Dendritic cell treated with granulocyte-macrophage colony-stimulating factor and Interleukin-4, amounts not matched to agents 40 ng/mL and 50 ng/mL, for 4 days (primary cell): ENCODE data around the gene CNTN5.

ENCODE experiments used
- H3K27ac Mint-ChIP-seq: one replicate; pipeline ENCODE4 v1.8.0; 2022; ENCODE audit warnings: mild to moderate bottlenecking, mixed read lengths
- H3K27me3 Mint-ChIP-seq: one replicate; pipeline ENCODE4 v1.8.0; 2022; ENCODE audit warnings: mild to moderate bottlenecking, mixed read lengths
- H3K36me3 Mint-ChIP-seq: one replicate; pipeline ENCODE4 v1.8.0; 2022; ENCODE audit warnings: low read depth, mixed read lengths
- H3K4me1 Mint-ChIP-seq: one replicate; pipeline ENCODE4 v1.8.0; 2022; ENCODE audit warnings: low read depth, mixed read lengths
- H3K4me3 Mint-ChIP-seq: one replicate; pipeline ENCODE4 v1.8.0; 2022; ENCODE audit warnings: mild to moderate bottlenecking, moderate library complexity, mixed read lengths
- H3K9me3 Mint-ChIP-seq: one replicate; pipeline ENCODE4 v1.8.0; 2022; ENCODE audit warnings: mixed read lengths
- intact Hi-C: fragments of 100-400 bp; cut with micrococcal nuclease; formaldehyde crosslinking; loops from one replicate; pipeline ENCODE4 v1.15.0; 2022

The CNTN5 gene

DNA sequence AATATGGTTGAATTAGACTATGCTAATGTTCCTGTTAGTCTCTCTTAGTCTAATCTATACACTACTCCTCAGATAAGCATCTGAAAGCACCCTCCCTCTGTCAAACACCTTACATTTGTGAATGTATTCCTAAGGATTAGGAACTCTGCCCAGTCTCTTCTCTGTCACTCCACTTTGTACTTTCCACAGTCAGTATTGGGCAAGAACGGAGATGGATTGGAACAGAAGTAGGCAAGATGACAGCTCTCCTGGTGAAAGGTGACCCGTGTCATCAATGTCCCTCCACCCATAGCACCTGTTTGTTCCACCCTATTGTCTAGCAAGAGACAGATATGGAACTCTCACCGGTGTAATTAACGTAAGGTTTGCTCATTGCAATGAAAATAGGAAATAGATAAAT is 613.8 kb downstream of the CNTN5 start:
- intact Hi-C loops, result no loop called here
- Mint-ChIP-seq H3K4me1 (no peaks in the 10 kb centered on the region), H3K27ac (no peak overlapping the region), H3K36me3 (no peaks in the 10 kb centered on the region), H3K9me3 (peaks cover 10% of the 10 kb centered on the region), H3K4me3 (no peak overlapping the region), H3K27me3 (no peaks in the 10 kb centered on the region)

- Mint-ChIP-seq H3K4me3 (no peak overlapping the region), H3K36me3 (no peaks in the 10 kb centered on the region), H3K27me3 (no peaks in the 10 kb centered on the region), H3K4me1 (no peaks in the 10 kb centered on the region), H3K27ac (no peak overlapping the region), H3K9me3 (peaks cover 34% of the 10 kb centered on the region)
- intact Hi-C loops, result no loop called here
These were observed 617.4 kb downstream of the CNTN5 start for GRCh38 chr11:99638073-99638553.

DNA sequence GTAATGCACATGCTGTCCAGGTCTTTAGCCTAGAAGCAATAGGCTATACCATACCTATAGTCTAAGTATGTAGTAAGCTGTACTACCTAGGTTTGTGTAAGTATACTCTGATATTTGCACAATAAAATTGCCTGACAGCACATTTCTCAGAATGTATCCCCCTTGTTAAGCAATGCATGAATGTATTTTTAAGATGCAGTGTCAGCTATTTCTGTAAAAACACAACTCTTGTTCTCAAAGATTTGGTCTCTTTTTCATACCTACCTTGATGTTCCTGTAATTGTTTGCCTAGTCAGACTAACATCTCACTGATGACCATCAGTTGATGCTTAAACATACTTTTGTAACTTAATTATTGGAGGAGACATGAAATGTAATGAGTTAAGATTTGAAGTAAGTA is 619.9 kb downstream of the CNTN5 start:
- intact Hi-C loops, result no loop called here
- no peak overlapping the region for H3K4me3 Mint-ChIP-seq
- H3K27ac Mint-ChIP-seq, result no peak overlapping the region
- no peaks in the 10 kb centered on the region for H3K36me3 Mint-ChIP-seq
- no peaks in the 10 kb centered on the region for H3K4me1 Mint-ChIP-seq
- peaks cover 34% of the 10 kb centered on the region for H3K9me3 Mint-ChIP-seq
- H3K27me3 Mint-ChIP-seq, result no peaks in the 10 kb centered on the region

GRCh38 chr11:99645934-99646333 is 625.2 kb downstream of the CNTN5 start:
- H3K27me3 Mint-ChIP-seq, result no peaks in the 10 kb centered on the region
- no peaks in the 10 kb centered on the region for H3K36me3 Mint-ChIP-seq
- H3K27ac Mint-ChIP-seq, result no peak overlapping the region
- H3K4me3 Mint-ChIP-seq, result no peak overlapping the region
- H3K4me1 Mint-ChIP-seq, result no peaks in the 10 kb centered on the region
- H3K9me3 Mint-ChIP-seq, result peaks cover 10% of the 10 kb centered on the region
- intact Hi-C loops, result no loop called here

DNA sequence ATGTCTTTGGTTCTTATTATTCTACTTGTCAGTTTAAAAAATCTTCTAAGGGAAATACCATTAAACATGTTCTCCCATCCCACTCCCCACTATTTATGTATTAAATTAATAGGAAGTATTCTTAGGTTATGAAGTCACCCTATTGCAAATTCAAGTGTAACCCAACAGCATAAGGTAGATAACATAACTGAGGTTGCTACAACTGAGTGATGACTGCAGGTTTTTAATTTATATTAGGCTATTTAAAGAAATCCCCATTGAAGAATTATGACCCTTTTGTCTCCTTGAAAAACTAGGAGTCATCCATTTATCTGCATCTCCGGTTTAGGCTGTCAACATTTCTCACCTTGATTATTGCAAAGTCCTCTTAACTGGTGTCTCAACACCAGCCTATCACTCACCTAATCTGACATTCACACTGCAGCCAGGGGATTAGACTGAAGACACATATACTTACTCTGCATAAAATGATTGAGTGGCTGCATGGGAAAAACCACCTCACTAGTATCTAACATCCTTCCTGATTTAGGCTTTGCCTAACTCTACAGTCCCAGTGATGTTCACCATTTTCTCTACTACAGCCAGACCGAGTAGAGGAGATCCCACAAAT is 649.4 kb downstream of the CNTN5 start:
- H3K27ac Mint-ChIP-seq, result no peak overlapping the region
- no peaks in the 10 kb centered on the region for H3K4me1 Mint-ChIP-seq
- H3K4me3 Mint-ChIP-seq, result no peak overlapping the region

DNA sequence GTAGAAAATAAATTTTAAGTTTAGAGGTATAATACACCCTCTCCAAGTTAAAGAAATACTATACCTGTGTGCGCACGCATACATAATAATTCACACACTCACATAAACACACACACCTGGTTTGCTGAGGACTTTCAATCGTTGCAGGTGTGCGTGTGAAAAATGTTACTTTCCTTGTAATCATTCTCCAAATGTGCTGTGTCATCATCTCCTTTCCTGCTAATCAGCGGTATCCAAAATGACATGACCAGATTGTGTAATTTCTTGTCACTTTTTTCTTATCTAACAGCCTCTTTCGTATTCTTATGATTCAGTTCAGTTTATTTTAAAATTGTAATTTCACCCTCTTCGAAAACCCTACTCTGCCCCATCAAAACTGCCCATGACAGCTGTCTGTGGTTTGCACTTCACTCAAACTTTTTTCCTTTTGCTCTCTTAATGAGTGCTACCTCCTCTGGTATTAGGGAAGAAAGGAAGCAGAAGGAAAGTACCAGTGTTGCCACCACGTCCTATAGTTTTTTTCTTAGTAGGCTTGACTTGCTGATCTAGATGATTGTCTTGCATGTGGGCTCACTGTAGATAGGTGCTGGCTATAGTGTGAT is 651.2 kb downstream of the CNTN5 start:
- intact Hi-C loops, result no loop called here
- Mint-ChIP-seq H3K36me3 (no peaks in the 10 kb centered on the region), H3K4me1 (no peaks in the 10 kb centered on the region), H3K27me3 (no peaks in the 10 kb centered on the region), H3K4me3 (no peak overlapping the region), H3K9me3 (peaks cover 9% of the 10 kb centered on the region), H3K27ac (no peak overlapping the region)

More for the DNA sequence above, 649.4 kb downstream of the CNTN5 start:
- Mint-ChIP-seq H3K9me3 (peaks cover 12% of the 10 kb centered on the region), H3K36me3 (no peaks in the 10 kb centered on the region), H3K27me3 (no peaks in the 10 kb centered on the region)
- intact Hi-C loops, result no loop called here

DNA sequence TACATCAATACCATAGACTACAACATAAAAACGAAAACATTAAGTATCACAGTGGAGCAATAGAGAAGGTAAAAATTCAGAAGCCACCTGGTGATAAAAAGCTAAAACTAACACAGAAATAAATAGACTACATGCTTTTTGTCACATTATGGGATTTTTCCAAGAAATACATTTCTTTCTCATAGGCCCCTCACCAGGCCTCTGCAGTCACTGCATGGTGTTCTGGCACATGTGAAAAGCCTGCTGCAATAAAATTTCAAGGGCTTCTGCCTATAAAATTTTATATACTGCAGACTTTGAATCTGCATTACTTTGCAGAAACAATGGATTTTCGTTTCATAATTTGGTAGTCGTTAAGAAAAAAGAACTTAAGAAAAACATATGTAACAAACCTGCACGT is 655.5 kb downstream of the CNTN5 start:
- intact Hi-C loops, result no loop called here
- no peak overlapping the region for H3K4me3 Mint-ChIP-seq
- no peaks in the 10 kb centered on the region for H3K36me3 Mint-ChIP-seq
- peaks cover 9% of the 10 kb centered on the region for H3K9me3 Mint-ChIP-seq
- H3K4me1 Mint-ChIP-seq, result no peaks in the 10 kb centered on the region
- no peak overlapping the region for H3K27ac Mint-ChIP-seq
- H3K27me3 Mint-ChIP-seq, result no peaks in the 10 kb centered on the region

DNA sequence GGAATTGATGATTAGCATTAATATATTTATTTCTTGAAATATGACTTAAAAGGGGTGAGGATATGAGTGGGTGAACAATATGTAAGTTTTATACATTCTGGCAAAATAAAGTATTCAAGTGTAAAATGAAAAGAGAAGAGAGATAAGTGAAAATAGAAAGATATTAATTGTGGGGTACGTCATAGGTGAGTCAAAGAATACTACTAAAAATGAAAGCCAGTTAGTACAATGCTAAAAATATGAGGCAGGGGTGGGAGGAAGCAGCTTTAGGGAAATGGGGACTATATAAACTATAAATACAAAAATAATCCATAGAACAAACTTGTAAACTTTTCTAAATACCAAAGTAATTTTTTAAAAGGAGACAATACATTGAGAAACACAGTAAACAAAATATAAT is 661.4 kb downstream of the CNTN5 start:
- no peaks in the 10 kb centered on the region for H3K4me1 Mint-ChIP-seq
- no peaks in the 10 kb centered on the region for H3K36me3 Mint-ChIP-seq
- H3K27me3 Mint-ChIP-seq, result no peaks in the 10 kb centered on the region
- H3K4me3 Mint-ChIP-seq, result no peak overlapping the region
- H3K27ac Mint-ChIP-seq, result no peak overlapping the region
- no peaks in the 10 kb centered on the region for H3K9me3 Mint-ChIP-seq
- intact Hi-C loops, result no loop called here

DNA sequence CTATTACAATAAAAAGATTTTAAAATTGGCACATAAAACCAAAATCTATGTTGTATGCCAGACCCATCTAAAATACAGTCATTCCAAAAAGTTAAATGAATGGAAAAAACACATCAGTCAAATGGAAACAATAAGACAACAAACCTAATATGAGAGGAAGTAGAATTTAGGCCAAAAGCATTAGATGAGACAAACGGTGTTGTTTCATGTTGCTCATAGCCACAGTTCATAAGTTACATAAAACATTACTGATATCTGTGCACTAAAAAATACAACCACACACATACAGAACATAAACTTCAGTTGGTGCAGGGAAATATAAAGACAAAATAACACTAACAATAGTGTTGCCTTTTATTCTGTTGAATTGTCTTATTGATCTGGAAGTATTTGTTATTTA is 661.9 kb downstream of the CNTN5 start:
- no peaks in the 10 kb centered on the region for H3K4me1 Mint-ChIP-seq
- no peak overlapping the region for H3K4me3 Mint-ChIP-seq
- no peaks in the 10 kb centered on the region for H3K27me3 Mint-ChIP-seq
- H3K36me3 Mint-ChIP-seq, result no peaks in the 10 kb centered on the region
- H3K27ac Mint-ChIP-seq, result no peak overlapping the region
- no peaks in the 10 kb centered on the region for H3K9me3 Mint-ChIP-seq
- intact Hi-C loops, result no loop called here

GRCh38 chr11:99683933-99684332 is 663.2 kb downstream of the CNTN5 start:
- intact Hi-C loops, result no loop called here
- no peaks in the 10 kb centered on the region for H3K27me3 Mint-ChIP-seq
- no peaks in the 10 kb centered on the region for H3K36me3 Mint-ChIP-seq
- H3K4me1 Mint-ChIP-seq, result no peaks in the 10 kb centered on the region
- H3K9me3 Mint-ChIP-seq, result no peaks in the 10 kb centered on the region
- H3K27ac Mint-ChIP-seq, result no peak overlapping the region
- no peak overlapping the region for H3K4me3 Mint-ChIP-seq

DNA sequence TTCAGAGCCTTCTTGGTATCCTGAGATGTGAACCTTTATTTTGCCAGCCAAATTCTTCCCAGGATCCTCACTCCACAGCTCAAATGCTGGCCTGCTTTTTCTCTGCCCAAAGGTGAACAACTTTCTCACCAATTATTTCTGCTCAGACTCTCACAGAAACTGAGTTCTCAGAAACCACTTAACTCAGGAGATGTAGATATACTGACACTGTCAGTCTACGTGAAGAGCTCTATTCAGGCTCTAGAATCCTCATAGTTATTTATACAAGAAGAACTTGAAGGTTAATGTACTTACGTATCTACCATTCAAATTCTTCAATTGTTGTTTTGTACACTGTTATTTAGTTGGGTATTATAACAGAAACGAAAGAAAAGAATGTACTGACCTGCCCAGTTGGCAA is 666.1 kb downstream of the CNTN5 start:
- Mint-ChIP-seq H3K9me3 (peaks cover 16% of the 10 kb centered on the region), H3K27ac (no peak overlapping the region), H3K27me3 (no peaks in the 10 kb centered on the region), H3K4me3 (no peak overlapping the region), H3K4me1 (no peaks in the 10 kb centered on the region), H3K36me3 (no peaks in the 10 kb centered on the region)
- intact Hi-C loops, result no loop called here

DNA sequence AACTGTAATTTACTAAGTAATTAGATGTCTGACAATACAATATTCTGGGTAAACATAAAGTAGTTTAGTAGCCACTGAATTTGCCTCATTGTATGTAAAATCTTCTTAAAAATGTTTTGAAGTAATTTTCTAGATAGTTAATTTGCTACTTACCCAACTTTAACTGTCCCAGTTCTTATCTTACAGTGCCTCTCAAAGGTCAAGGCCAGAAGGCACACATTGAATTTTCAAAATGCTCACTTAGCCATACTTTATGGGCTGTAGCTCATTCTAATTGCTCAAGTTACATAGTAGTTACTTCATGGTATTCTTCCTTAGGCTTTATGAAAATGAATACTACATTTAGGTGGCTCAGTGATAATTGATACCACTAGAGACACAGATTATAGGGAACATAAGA is 666.6 kb downstream of the CNTN5 start:
- H3K36me3 Mint-ChIP-seq, result no peaks in the 10 kb centered on the region
- H3K4me3 Mint-ChIP-seq, result no peak overlapping the region
- no peaks in the 10 kb centered on the region for H3K27me3 Mint-ChIP-seq
- peaks cover 20% of the 10 kb centered on the region for H3K9me3 Mint-ChIP-seq
- intact Hi-C loops, result no loop called here
- H3K27ac Mint-ChIP-seq, result no peak overlapping the region
- H3K4me1 Mint-ChIP-seq, result no peaks in the 10 kb centered on the region

DNA sequence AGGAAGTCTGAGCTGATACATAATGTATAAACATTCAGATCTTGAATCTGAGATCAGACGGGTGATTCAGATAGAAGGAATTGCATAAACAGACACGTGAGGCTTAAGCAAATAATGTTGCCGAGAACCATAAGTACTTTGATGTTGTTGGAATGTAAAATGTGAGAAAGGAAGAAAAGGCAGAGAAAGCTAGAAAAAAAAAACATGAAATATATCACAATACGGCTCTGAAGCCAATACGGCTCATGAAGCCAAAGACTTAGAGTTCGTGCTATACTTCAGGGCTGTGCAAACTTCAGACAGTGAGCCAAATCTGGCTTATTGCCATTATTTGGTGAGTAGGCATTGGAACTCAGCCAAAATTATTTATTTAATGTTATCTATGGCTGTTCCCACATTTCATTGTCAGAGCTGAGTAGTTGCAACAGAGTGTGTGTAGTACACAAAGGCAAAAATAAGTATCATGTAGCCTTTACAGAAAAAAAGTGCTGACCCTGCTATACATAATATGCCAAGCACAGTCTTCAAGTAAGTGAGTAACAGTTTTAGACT is 673.3 kb downstream of the CNTN5 start:
- Mint-ChIP-seq H3K4me1 (no peaks in the 10 kb centered on the region), H3K9me3 (peaks cover 32% of the 10 kb centered on the region), H3K27ac (no peak overlapping the region), H3K36me3 (no peaks in the 10 kb centered on the region), H3K4me3 (no peak overlapping the region), H3K27me3 (no peaks in the 10 kb centered on the region)
- intact Hi-C loops, result no loop called here

DNA sequence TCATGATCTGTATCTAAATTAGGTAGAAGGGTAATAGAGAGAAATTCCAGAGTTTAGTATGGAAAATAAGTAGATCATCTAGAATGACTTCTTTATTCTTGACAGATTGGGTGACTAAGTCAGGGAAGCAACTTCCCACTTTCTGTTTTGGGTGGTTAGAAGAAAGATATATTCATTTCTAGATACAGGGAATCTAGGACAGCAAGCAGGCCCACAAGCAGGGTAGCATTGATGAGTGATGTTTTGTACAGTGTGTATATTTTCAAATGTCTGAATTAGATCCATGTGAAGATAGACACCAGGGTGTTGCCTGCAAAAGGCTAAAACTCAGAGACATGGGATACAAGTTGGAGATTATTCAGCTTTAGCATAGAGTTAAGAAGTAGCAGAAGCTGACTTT is 674.4 kb downstream of the CNTN5 start:
- intact Hi-C loops, result no loop called here
- Mint-ChIP-seq H3K4me1 (no peaks in the 10 kb centered on the region), H3K4me3 (no peak overlapping the region), H3K36me3 (no peaks in the 10 kb centered on the region), H3K27ac (no peak overlapping the region), H3K27me3 (no peaks in the 10 kb centered on the region), H3K9me3 (peaks cover 32% of the 10 kb centered on the region)

GRCh38 chr11:99706848-99707247 is 686.1 kb downstream of the CNTN5 start:
- H3K36me3 Mint-ChIP-seq, result no peaks in the 10 kb centered on the region
- intact Hi-C loops, result no loop called here
- no peaks in the 10 kb centered on the region for H3K4me1 Mint-ChIP-seq
- H3K4me3 Mint-ChIP-seq, result no peak overlapping the region
- no peak overlapping the region for H3K27ac Mint-ChIP-seq
- no peaks in the 10 kb centered on the region for H3K27me3 Mint-ChIP-seq
- no peaks in the 10 kb centered on the region for H3K9me3 Mint-ChIP-seq
